IMR-90 (cell line): ENCODE data around the gene PTGR3. TPM values are rescaled to one million over a fixed set of nuclear protein-coding genes. Genes with fewer than 3 reads are reported as not detected.

Source experiments
- ATAC-seq: fragments of 200-7000 bp; cut with Tn5 transposase; 2 replicates; pipeline ENCODE4 v1.9.1; 2020; ENCODE audit warnings: low read depth, mild to moderate bottlenecking, moderate library complexity
- BruUV-seq: library from RNA; stranded (reverse); fragments of 400-500 nt; replicated peaks from 2 replicates; lab custom pipeline; 2021; lab: Mats Ljungman, UMichigan
- CTCF ChIA-PET: fragments of 300-600 bp; formaldehyde crosslinking; extraction: SDS; loops from one replicate; lab custom pipeline; 2021; ENCODE audit warnings: antibody characterized with exemption; lab: Yijun Ruan, JAX
- POLR2A ChIA-PET: fragments of 300-600 bp; sonication (Branson Sonifier 250); formaldehyde crosslinking; loops from one replicate; lab custom pipeline; 2022; ENCODE audit warnings: antibody characterized with exemption; ENCODE audit not compliant: unreplicated experiment; lab: Charles Lee
- DNase-seq: peaks from one replicate; pipeline ENCODE4 v3.0.0; 2013
- H2AFZ ChIP-seq: replicated peaks from 2 replicates; pipeline ENCODE3; 2013; ENCODE audit warnings: low read length, mild to moderate bottlenecking; ENCODE audit not compliant: poor library complexity
- H2AK5ac ChIP-seq: 2 replicates; pipeline ENCODE4 v1.6.1; 2013; ENCODE audit warnings: low read depth, low read length, inconsistent platforms
- H2AK9ac ChIP-seq: replicated peaks from 2 replicates; pipeline ENCODE3; 2013; ENCODE audit warnings: mild to moderate bottlenecking, low read depth, low read length, moderate library complexity; ENCODE audit not compliant: poor library complexity
- H2BK120ac ChIP-seq: 2 replicates; pipeline ENCODE4 v1.6.1; 2013; ENCODE audit warnings: low read depth, low read length, inconsistent platforms
- H2BK15ac ChIP-seq: 3 replicates; pipeline ENCODE4 v1.6.1; 2013; ENCODE audit warnings: low read depth, low read length, inconsistent platforms
- H2BK20ac ChIP-seq: 2 replicates; pipeline ENCODE4 v1.6.1; 2013; ENCODE audit warnings: low read depth, mild to moderate bottlenecking, inconsistent platforms, low read length, moderate library complexity
- H2BK5ac ChIP-seq: 2 replicates; pipeline ENCODE4 v1.6.1; 2013; ENCODE audit warnings: mild to moderate bottlenecking, low read depth, low read length, inconsistent platforms; ENCODE audit not compliant: poor library complexity, severe bottlenecking
- H3K14ac ChIP-seq: replicated peaks from 2 replicates; pipeline ENCODE4 v1.6.1; 2013; ENCODE audit warnings: low read depth, low read length, inconsistent platforms
- H3K18ac ChIP-seq: 2 replicates; pipeline ENCODE4 v1.6.1; 2013; ENCODE audit warnings: low read depth, low read length, control low read depth
- H3K23ac ChIP-seq: 2 replicates; pipeline ENCODE4 v1.6.1; 2013; ENCODE audit warnings: low read depth, low read length, inconsistent platforms
- H3K27ac ChIP-seq: 2 replicates; pipeline ENCODE4 v1.5.1; 2013; ENCODE audit warnings: mild to moderate bottlenecking, control low read depth, low read length; ENCODE audit not compliant: insufficient read depth
- H3K27me3 ChIP-seq: 2 replicates; pipeline ENCODE4 v1.6.1; 2013; ENCODE audit warnings: low read length; ENCODE audit not compliant: control insufficient read depth, insufficient read depth
- H3K36me3 ChIP-seq: 2 replicates; pipeline ENCODE4 v1.6.1; 2013; ENCODE audit warnings: low read length, mixed read lengths; ENCODE audit not compliant: control insufficient read depth, insufficient read depth
- H3K4ac ChIP-seq: 2 replicates; pipeline ENCODE4 v1.6.1; 2013; ENCODE audit warnings: low read depth, low read length, inconsistent platforms
- H3K4me1 ChIP-seq: 2 replicates; pipeline ENCODE4 v1.6.1; 2013; ENCODE audit warnings: low read length, mixed read lengths; ENCODE audit not compliant: control insufficient read depth, insufficient read depth
- H3K4me2 ChIP-seq: 2 replicates; pipeline ENCODE4 v1.6.1; 2013; ENCODE audit warnings: low read depth, mild to moderate bottlenecking, control low read depth, low read length, moderate library complexity
- H3K4me3 ChIP-seq: 2 replicates; pipeline ENCODE4 v1.5.1; 2013; ENCODE audit warnings: low read depth, mild to moderate bottlenecking, control low read depth, low read length, moderate library complexity; ENCODE audit not compliant: insufficient read depth
- H3K56ac ChIP-seq: 2 replicates; pipeline ENCODE4 v1.6.1; 2013; ENCODE audit warnings: low read length, inconsistent platforms; ENCODE audit not compliant: insufficient read depth; ENCODE audit errors: extremely low read depth
- H3K79me1 ChIP-seq, 2 experiments: 2 replicates each; pipeline ENCODE4 v1.6.1; 2013; ENCODE audit warnings: low read length in 2 of 2, inconsistent platforms in 1 of 2, low read depth in 1 of 2
- H3K9ac ChIP-seq: 2 replicates; pipeline ENCODE4 v1.6.1; 2013; ENCODE audit warnings: low read depth, low read length, control low read depth
- H3K9me1 ChIP-seq: 2 replicates; pipeline ENCODE4 v1.6.1; 2013; ENCODE audit warnings: low read length, inconsistent platforms; ENCODE audit not compliant: insufficient read depth
- H3K9me3 ChIP-seq: 2 replicates; pipeline ENCODE4 v1.6.1; 2013; ENCODE audit warnings: low read length; ENCODE audit not compliant: control insufficient read depth, insufficient read depth
- H4K20me1 ChIP-seq: 2 replicates; pipeline ENCODE4 v1.6.1; 2013; ENCODE audit warnings: low read length, inconsistent platforms; ENCODE audit not compliant: insufficient read depth
- H4K5ac ChIP-seq: 2 replicates; pipeline ENCODE4 v1.6.1; 2013; ENCODE audit warnings: mild to moderate bottlenecking, low read depth, low read length, control low read depth
- H4K8ac ChIP-seq, 2 experiments: 2 replicates each; pipeline ENCODE4 v1.6.1; 2013; ENCODE audit warnings: low read depth in 2 of 2, low read length in 2 of 2, control low read depth in 1 of 2, inconsistent platforms in 1 of 2
- H4K91ac ChIP-seq: 2 replicates; pipeline ENCODE4 v1.6.1; 2013; ENCODE audit warnings: low read depth, low read length, inconsistent platforms; ENCODE audit not compliant: insufficient read depth
- BHLHE40 ChIP-seq: fragments of 150-350 bp; IDR thresholded peaks from 2 replicates; pipeline ENCODE4 v1.6.1; 2016; ENCODE audit warnings: mild to moderate bottlenecking, low read depth, low read length
- MAFK ChIP-seq: IDR thresholded peaks from 2 replicates; pipeline ENCODE4 v1.6.1; 2012; ENCODE audit warnings: low read depth, low read length, improper control_type of control experiment
- NFE2L2 ChIP-seq: fragments of 150-350 bp; IDR thresholded peaks from 2 replicates; pipeline ENCODE4 v1.6.1; 2016; ENCODE audit warnings: low read depth, mild to moderate bottlenecking, low read length
- RCOR1 ChIP-seq: IDR thresholded peaks from 2 replicates; pipeline ENCODE4 v1.6.1; 2012; ENCODE audit warnings: mild to moderate bottlenecking, low read length, improper control_type of control experiment; ENCODE audit not compliant: insufficient replicate concordance
- SMC3 ChIP-seq: fragments of 150-350 bp; IDR thresholded peaks from 2 replicates; pipeline ENCODE4 v1.6.1; 2016; ENCODE audit warnings: low read depth, mild to moderate bottlenecking, antibody characterized with exemption, low read length, moderate library complexity
- WGBS, 2 experiments: methylation state at CpG; one replicate each; pipeline versions ENCODE4 v1.1.5 to v1.1.7; 2013; ENCODE audit warnings: missing lambda C conversion rate in 2 of 2; ENCODE audit not compliant: insufficient read length in 1 of 2; ENCODE audit errors: extremely low coverage in 2 of 2; 5-methylcytosine and 5-hydroxymethylcytosine counted together
- dilution Hi-C: fragments of 300-500 bp; cut with HindIII; formaldehyde crosslinking; loops from one replicate; pipeline ENCODE4 v1.14.3; 2018; ENCODE audit warnings: low sequenced_read_pairs; ENCODE audit not compliant: unreplicated experiment
- in situ Hi-C: fragments of 300-500 bp; cut with MboI; formaldehyde crosslinking; loops from 3 replicates; pipeline ENCODE4 v1.14.3; 2019; ENCODE audit warnings: low sequenced_read_pairs, inconsistent platforms, mixed read lengths
- intact Hi-C: fragments of 100-400 bp; cut with micrococcal nuclease; formaldehyde crosslinking; loops from 2 replicates; pipeline ENCODE4 v1.10.0; 2022
- polyA plus RNA-seq, 3 experiments: library from polyadenylated mRNA; depleted of rRNA; stranded (reverse); fragments of >200 nt; gene quantifications; 2 replicates each; pipeline ENCODE4 v1.2.3, GENCODE V29; 2012; ENCODE audit warnings: low replicate concordance in 1 of 3
- total RNA-seq: library from RNA; depleted of rRNA; stranded (reverse); fragments of >200 nt; gene quantifications from 2 replicates; pipeline ENCODE4 v1.2.3, GENCODE V29; 2012
- TF ChIP-seq, protein P1 (sequence below): fragments of 150-350 bp; IDR thresholded peaks from 2 replicates; pipeline ENCODE4 v1.6.1; 2017; ENCODE audit warnings: mild to moderate bottlenecking, antibody characterized with exemption, low read length, low read depth

Gene PTGR3
- total and polyA plus RNA-seq, 2 of the 4 experiments (the other 2 are of a cell fraction), result 16.1 to 26.4 TPM

DNA sequence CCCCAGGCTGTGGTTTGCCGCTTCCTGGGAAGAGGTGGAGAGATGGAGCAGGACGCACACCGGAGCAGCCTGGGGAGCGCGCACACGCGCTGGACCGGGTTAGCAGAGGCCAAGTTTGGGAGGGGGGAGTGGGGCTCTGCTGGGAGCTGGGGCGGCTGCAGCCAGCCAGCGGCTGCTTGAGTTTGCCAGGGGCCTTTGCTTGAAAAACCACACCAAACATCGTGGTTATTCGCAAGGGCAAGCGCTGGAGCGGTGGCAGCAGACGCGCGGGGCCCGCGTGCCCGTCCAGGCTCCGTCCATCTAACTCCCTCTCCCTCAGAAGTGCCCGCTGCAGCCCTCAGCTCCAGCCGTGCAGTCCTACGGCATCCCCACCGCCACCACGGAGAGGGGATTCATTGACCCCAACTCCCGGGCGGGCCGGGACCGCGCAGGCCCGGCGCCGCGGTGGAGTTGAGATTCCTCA is 4.6 kb downstream of the PTGR3 start:
- Histone ChIP-seq H4K5ac (peak overlapping the region; percentile 21; the same call in 1 of the 2 replicates), H3K18ac (peak overlapping the region; percentile 17; the same call in 1 of the 2 replicates), H3K9me1 (peaks cover 9% of the 10 kb centered on the region), H4K91ac (peak overlapping the region; percentile 74; the same call in 1 of the 2 replicates), H2AK5ac (no peak overlapping the region), H2AFZ (peak overlapping the region; percentile 87), H4K8ac (peak overlapping the region in 1 of 2 experiments; percentile 61; a peak in 2 of 4 replicates), H3K4me3 (peak overlapping the region; percentile 66), H3K9ac (peak overlapping the region; percentile 94), H3K4me2 (peak overlapping the region; percentile 98), H2BK20ac (no peak overlapping the region; the same call in 1 of the 2 replicates), H3K9me3 (no peaks in the 10 kb centered on the region), H2BK5ac (peak overlapping the region; percentile 69), H3K4me1 (peaks cover 9% of the 10 kb centered on the region), H2BK120ac (peak overlapping the region; percentile 81), H3K79me1 (peaks cover 15 to 50% of the 10 kb centered on the region in 2 experiments), H3K27me3 (no peaks in the 10 kb centered on the region), H4K20me1 (no peaks in the 10 kb centered on the region; the same call in none of the 2 replicates), H3K56ac (no peak overlapping the region), H3K14ac (peak overlapping the region; percentile 56), H3K36me3 (peaks cover 16% of the 10 kb centered on the region), H3K4ac (peak overlapping the region; percentile 90), H2BK15ac (no peak overlapping the region), H2AK9ac (peak overlapping the region; percentile 70), H3K23ac (peak overlapping the region; percentile 45; the same call in 1 of the 2 replicates), H3K27ac (peak overlapping the region; percentile 97)
- ChIA-PET CTCF (interaction anchor here (0.9 kb wide), 1 partner anchor 10 kb away, joined by 4 read pairs; no protein-coding TSS in a partner anchor), POLR2A (interaction anchor here (0.7 kb wide), 1 partner anchor 89 kb away, joined by 3 read pairs; no protein-coding TSS in a partner anchor)
- dilution Hi-C loops, result no loop called here
- in situ Hi-C loops, result loop anchor here (25.0 kb wide), 1 partner anchor 1158 kb away; no protein-coding TSS in a partner anchor
- peak; percentile 36 for DNase-seq
- WGBS, 2 experiments, result no CpG with 5 or more reads among the region's 35 CpGs
- intact Hi-C loops, result loop anchor here (10.0 kb wide), 1 partner anchor 259 kb away; no protein-coding TSS in a partner anchor
- BruUV-seq, result no TSS peak
- ATAC-seq, result peak; percentile 12; the same call in 1 of the 2 replicates
- TF ChIP-seq RCOR1 (no peak), BHLHE40 (no peak), SMC3 (no peak), MAFK (no peak), NFE2L2 (no peak)
- TF ChIP-seq, protein P1, sequence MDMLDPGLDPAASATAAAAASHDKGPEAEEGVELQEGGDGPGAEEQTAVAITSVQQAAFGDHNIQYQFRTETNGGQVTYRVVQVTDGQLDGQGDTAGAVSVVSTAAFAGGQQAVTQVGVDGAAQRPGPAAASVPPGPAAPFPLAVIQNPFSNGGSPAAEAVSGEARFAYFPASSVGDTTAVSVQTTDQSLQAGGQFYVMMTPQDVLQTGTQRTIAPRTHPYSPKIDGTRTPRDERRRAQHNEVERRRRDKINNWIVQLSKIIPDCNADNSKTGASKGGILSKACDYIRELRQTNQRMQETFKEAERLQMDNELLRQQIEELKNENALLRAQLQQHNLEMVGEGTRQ, result no peak
